ENCODE measurements around the gene BCL2L14. TPM values are rescaled to one million over a fixed set of nuclear protein-coding genes. Genes with fewer than 3 reads are reported as not detected.

BCL2L14 gene
- total RNA-seq, 6 experiments from 2014 or later = not detected

DNA sequence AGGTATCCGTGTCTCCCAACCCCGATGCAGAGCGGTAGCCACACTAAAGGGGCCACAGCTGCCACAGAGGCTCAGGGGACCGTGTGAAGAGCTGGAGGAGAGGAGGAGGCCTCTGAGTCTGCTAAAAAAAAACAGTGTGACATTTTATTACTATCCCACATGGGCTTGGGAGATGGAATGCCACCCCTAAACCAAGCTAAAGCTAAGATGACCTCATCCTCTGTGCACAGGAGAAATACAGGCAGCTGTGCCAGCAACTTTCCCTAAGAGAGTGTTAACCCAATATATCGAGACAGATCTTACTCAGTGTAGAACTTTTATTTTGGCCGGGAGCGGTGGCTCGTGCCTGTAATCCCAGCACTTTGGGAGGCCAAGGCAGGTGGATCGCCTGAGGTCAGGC is 18.0 kb downstream of the BCL2L14 start:
- Mint-ChIP-seq H3K27me3 (ENCODE audit: insufficient read depth) (peaks cover 2% of the 10 kb centered on the region), H3K36me3 (ENCODE audit: low read depth) (no peaks in the 10 kb centered on the region), H3K4me3 (no peak overlapping the region), H3K27ac (no peak overlapping the region), H3K4me1 (ENCODE audit: low read depth) (peaks cover 28% of the 10 kb centered on the region), H3K9me3 (no peaks in the 10 kb centered on the region)
- no peak for DNase-seq
- TF ChIP-seq, protein P1, sequence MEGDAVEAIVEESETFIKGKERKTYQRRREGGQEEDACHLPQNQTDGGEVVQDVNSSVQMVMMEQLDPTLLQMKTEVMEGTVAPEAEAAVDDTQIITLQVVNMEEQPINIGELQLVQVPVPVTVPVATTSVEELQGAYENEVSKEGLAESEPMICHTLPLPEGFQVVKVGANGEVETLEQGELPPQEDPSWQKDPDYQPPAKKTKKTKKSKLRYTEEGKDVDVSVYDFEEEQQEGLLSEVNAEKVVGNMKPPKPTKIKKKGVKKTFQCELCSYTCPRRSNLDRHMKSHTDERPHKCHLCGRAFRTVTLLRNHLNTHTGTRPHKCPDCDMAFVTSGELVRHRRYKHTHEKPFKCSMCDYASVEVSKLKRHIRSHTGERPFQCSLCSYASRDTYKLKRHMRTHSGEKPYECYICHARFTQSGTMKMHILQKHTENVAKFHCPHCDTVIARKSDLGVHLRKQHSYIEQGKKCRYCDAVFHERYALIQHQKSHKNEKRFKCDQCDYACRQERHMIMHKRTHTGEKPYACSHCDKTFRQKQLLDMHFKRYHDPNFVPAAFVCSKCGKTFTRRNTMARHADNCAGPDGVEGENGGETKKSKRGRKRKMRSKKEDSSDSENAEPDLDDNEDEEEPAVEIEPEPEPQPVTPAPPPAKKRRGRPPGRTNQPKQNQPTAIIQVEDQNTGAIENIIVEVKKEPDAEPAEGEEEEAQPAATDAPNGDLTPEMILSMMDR (IDR thresholded peaks at IDR 0.05) = no peak

DNA sequence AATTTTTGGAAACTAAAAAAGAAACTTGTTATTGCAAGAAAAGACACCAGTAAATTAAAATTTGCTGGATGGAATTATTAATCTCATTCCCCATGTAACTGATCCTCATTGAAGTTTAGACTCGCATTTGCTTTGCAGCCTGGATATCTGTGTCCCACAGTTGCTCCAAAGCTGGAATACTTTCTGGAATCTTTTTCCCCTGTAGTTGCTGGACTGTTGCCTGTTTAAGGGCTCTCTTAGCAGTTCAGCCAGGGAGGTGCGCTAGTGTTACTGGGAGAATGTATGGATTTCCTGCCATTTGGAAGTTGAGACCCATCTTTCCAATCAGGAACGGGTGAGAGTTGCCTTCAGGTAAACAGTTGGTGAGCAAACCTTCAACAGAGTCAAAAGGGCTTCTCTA is 20.3 kb downstream of the BCL2L14 start:
- Mint-ChIP-seq H3K9me3 (no peaks in the 10 kb centered on the region), H3K27me3 (ENCODE audit: insufficient read depth) (peaks cover 2% of the 10 kb centered on the region), H3K4me1 (ENCODE audit: low read depth) (peaks cover 47% of the 10 kb centered on the region), H3K27ac (no peak overlapping the region), H3K36me3 (ENCODE audit: low read depth) (0 out of 2 replicates have a peak, but pooled peaks cover 4% of the 10 kb centered on the region), H3K4me3 (no peak overlapping the region)
- DNase-seq = no peak
- TF ChIP-seq, protein P1 (IDR thresholded peaks at IDR 0.05) = no peak

DNA sequence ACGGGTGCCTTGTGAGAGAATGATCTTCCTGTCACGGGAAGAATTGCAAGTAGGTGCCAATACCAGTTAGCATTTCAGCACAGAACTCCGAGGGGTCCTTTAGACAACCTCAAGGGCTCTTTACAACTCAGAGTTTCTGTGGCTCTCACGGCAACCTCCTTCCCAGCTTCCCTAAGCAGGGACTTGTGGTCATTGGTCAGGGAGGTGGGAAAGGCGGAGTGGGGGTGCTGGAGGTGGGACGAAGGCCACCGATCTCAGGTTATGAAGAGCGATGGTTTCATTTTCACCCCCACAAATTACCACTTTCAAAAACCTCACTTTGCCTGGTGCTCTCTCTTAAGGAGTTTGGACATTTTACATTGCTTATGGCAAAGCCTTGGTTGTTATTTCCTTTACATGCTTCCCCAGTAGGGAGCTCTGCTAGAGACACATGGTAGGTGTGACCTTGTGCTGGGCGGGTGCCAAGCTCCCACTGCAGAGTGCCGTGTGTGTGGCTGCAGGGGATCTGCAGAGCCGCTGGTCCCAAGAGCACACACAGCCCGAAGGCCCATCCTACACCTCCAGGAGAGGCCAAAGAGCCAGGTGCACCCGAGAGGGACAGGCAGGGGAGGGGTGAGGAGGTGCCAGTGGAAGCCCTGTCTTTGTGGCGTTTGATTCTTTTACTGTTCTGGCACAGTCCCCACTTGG is 21.4 kb downstream of the BCL2L14 start:
- no peaks in the 10 kb centered on the region for H3K9me3 Mint-ChIP-seq
- TF ChIP-seq, protein P1 (IDR thresholded peaks at IDR 0.05) = no peak
- peaks cover 48% of the 10 kb centered on the region for H3K4me1 Mint-ChIP-seq (ENCODE audit: low read depth)
- no peak overlapping the region for H3K27ac Mint-ChIP-seq
- no peak overlapping the region for H3K4me3 Mint-ChIP-seq
- H3K27me3 Mint-ChIP-seq (ENCODE audit: insufficient read depth) = peaks cover 2% of the 10 kb centered on the region
- 0 out of 2 replicates have a peak, but pooled peaks cover 5% of the 10 kb centered on the region for H3K36me3 Mint-ChIP-seq (ENCODE audit: low read depth)
- DNase-seq = no peak

DNA sequence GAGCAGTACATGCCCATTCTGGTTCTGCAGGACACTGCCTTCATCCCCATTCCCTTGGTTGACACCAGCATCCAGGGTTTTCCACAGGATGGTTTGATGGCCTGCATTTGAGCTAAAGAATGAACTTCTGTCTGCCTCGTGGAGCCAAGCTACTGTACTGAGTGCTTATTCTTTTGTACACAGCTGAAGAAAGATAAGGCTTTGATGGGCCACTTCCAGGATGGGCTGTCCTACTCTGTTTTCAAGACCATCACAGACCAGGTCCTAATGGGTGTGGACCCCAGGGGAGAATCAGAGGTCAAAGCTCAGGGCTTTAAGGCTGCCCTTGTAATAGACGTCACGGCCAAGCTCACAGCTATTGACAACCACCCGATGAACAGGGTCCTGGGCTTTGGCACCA is 23.7 kb downstream of the BCL2L14 start:
- H3K9me3 Mint-ChIP-seq = no peaks in the 10 kb centered on the region
- DNase-seq = no peak
- H3K27ac Mint-ChIP-seq = no peak overlapping the region
- H3K4me3 Mint-ChIP-seq = no peak overlapping the region
- peaks cover 62% of the 10 kb centered on the region for H3K4me1 Mint-ChIP-seq (ENCODE audit: low read depth)
- peaks cover 2% of the 10 kb centered on the region; the same call in 1 of the 2 replicates for H3K27me3 Mint-ChIP-seq (ENCODE audit: insufficient read depth)
- TF ChIP-seq, protein P1 (IDR thresholded peaks at IDR 0.05) = no peak
- peaks cover 17% of the 10 kb centered on the region; the same call in 1 of the 2 replicates for H3K36me3 Mint-ChIP-seq (ENCODE audit: low read depth)

DNA sequence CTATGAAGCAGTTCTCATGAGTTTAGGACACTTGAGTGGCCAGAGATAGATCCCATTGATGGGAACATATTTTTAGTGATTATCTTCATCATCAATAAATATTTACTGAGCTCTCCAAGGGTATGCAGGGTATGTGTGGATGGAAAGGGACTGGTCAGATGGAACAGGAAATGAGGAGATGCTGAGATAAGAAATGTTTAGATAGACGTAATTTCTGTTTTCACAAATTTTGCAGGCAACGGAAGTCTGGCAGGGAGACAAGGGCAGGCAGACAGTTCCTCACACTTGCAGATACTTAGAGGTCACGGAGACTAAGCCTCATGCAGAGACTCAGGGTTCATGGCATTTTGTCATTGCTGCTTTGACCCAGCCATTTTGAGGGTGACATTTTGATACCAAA is 24.3 kb downstream of the BCL2L14 start:
- TF ChIP-seq, protein P1 (IDR thresholded peaks at IDR 0.05) = no peak
- no peak for DNase-seq
- Mint-ChIP-seq H3K27me3 (ENCODE audit: insufficient read depth) (peaks cover 2% of the 10 kb centered on the region; the same call in 1 of the 2 replicates), H3K27ac (no peak overlapping the region), H3K4me1 (ENCODE audit: low read depth) (peaks cover 59% of the 10 kb centered on the region), H3K4me3 (no peak overlapping the region), H3K36me3 (ENCODE audit: low read depth) (peaks cover 17% of the 10 kb centered on the region; the same call in 1 of the 2 replicates), H3K9me3 (no peaks in the 10 kb centered on the region)
